MCF 10A (cell line): ENCODE data around the gene GARIN5A. TPM values are rescaled to one million over a fixed set of nuclear protein-coding genes. Genes with fewer than 3 reads are reported as not detected.

Experiments used
- BruUV-seq: library from RNA; stranded (reverse); fragments of 400-500 nt; replicated peaks from 2 replicates; lab custom pipeline; 2021; lab: Mats Ljungman, UMichigan
- CTCF ChIA-PET: fragments of 300-600 bp; sonication (Branson Sonifier 250); formaldehyde crosslinking; extraction: SDS; loops from one replicate; lab custom pipeline; 2021; ENCODE audit warnings: antibody characterized with exemption, inconsistent platforms; lab: Yijun Ruan, JAX
- POLR2A ChIA-PET: fragments of 300-600, 350-650 bp; sonication (Branson Sonifier 250); formaldehyde crosslinking; extraction: SDS; loops from one replicate; lab custom pipeline; 2020; ENCODE audit warnings: antibody characterized with exemption, inconsistent platforms; lab: Yijun Ruan, JAX
- DNase-seq: peaks from one replicate; pipeline ENCODE4 v3.0.0-alpha.2; 2018; ENCODE audit not compliant: unreplicated experiment
- H3K27ac Mint-ChIP-seq: one replicate; pipeline ENCODE4 v1.8.0; 2022; ENCODE audit warnings: mild to moderate bottlenecking, low read depth, mixed read lengths; ENCODE audit not compliant: unreplicated experiment
- H3K27me3 Mint-ChIP-seq: one replicate; pipeline ENCODE4 v1.8.0; 2022; ENCODE audit warnings: mixed read lengths; ENCODE audit not compliant: insufficient read depth, unreplicated experiment
- H3K36me3 Mint-ChIP-seq: one replicate; pipeline ENCODE4 v1.8.0; 2022; ENCODE audit warnings: mild to moderate bottlenecking, moderate library complexity, mixed read lengths; ENCODE audit not compliant: insufficient read depth, unreplicated experiment
- H3K4me1 Mint-ChIP-seq: one replicate; pipeline ENCODE4 v1.8.0; 2022; ENCODE audit warnings: mixed read lengths; ENCODE audit not compliant: insufficient read depth, unreplicated experiment
- H3K4me3 Mint-ChIP-seq: one replicate; pipeline ENCODE4 v1.8.0; 2022; ENCODE audit warnings: mild to moderate bottlenecking, moderate library complexity, mixed read lengths; ENCODE audit not compliant: unreplicated experiment
- H3K9me3 Mint-ChIP-seq: one replicate; pipeline ENCODE4 v1.8.0; 2022; ENCODE audit warnings: mixed read lengths; ENCODE audit not compliant: unreplicated experiment
- CTCF ChIP-seq: fragments of 200-600 bp; IDR thresholded peaks from one replicate; pipeline ENCODE4 v1.8.0; 2022; ENCODE audit warnings: antibody characterized with exemption, mild to moderate bottlenecking; ENCODE audit not compliant: unreplicated experiment
- intact Hi-C: fragments of 100-400 bp; cut with micrococcal nuclease; formaldehyde crosslinking; loops from 2 replicates; pipeline ENCODE4 v1.14.1; 2022
- total RNA-seq: library from RNA; stranded (reverse); gene quantifications from 2 replicates; pipeline ENCODE4 v1.2.3, GENCODE V29; 2022

GARIN5A gene
- total RNA-seq, 1 experiment from 2014 or later = 1.5 TPM

- no peak for DNase-seq
- peaks cover 8% of the 10 kb centered on the region for H3K27me3 Mint-ChIP-seq
- H3K9me3 Mint-ChIP-seq = no peaks in the 10 kb centered on the region
- no peaks in the 10 kb centered on the region for H3K4me1 Mint-ChIP-seq
- no peak overlapping the region for H3K27ac Mint-ChIP-seq
- peaks cover 34% of the 10 kb centered on the region for H3K36me3 Mint-ChIP-seq
- TF ChIP-seq CTCF = no peak
- BruUV-seq = TSS peak; percentile 63
- H3K4me3 Mint-ChIP-seq = no peak overlapping the region
- POLR2A ChIA-PET = no interaction called here
- intact Hi-C loops = no loop called here
- CTCF ChIA-PET = interaction anchor here (0.6 kb wide), 1 partner anchor 117 kb away, joined by 3 read pairs; no protein-coding TSS in a partner anchor
These were observed 6.3 kb upstream of the GARIN5A start for GRCh38 chr19:50482916-50483315.

GRCh38 chr19:50482271-50482855 is 5.7 kb upstream of the GARIN5A start:
- BruUV-seq = no TSS peak
- no peak for DNase-seq
- Mint-ChIP-seq H3K4me3 (no peak overlapping the region), H3K4me1 (peaks cover 4% of the 10 kb centered on the region), H3K9me3 (no peaks in the 10 kb centered on the region), H3K27me3 (peaks cover 3% of the 10 kb centered on the region), H3K36me3 (peaks cover 34% of the 10 kb centered on the region), H3K27ac (no peak overlapping the region)
- TF ChIP-seq CTCF = no peak
- CTCF ChIA-PET = no interaction called here
- POLR2A ChIA-PET = no interaction called here
- intact Hi-C loops = no loop called here

- Mint-ChIP-seq H3K9me3 (no peaks in the 10 kb centered on the region), H3K36me3 (peaks cover 39% of the 10 kb centered on the region), H3K4me1 (peaks cover 7% of the 10 kb centered on the region), H3K27ac (peak overlapping the region; percentile 80), H3K27me3 (no peaks in the 10 kb centered on the region), H3K4me3 (no peak overlapping the region)
- BruUV-seq = no TSS peak
- intact Hi-C loops = no loop called here
- ChIA-PET CTCF (no interaction called here), POLR2A (no interaction called here)
- no peak for DNase-seq
- no peak for TF ChIP-seq CTCF
These were observed 4.9 kb upstream of the GARIN5A start for GRCh38 chr19:50481351-50482149.

DNA sequence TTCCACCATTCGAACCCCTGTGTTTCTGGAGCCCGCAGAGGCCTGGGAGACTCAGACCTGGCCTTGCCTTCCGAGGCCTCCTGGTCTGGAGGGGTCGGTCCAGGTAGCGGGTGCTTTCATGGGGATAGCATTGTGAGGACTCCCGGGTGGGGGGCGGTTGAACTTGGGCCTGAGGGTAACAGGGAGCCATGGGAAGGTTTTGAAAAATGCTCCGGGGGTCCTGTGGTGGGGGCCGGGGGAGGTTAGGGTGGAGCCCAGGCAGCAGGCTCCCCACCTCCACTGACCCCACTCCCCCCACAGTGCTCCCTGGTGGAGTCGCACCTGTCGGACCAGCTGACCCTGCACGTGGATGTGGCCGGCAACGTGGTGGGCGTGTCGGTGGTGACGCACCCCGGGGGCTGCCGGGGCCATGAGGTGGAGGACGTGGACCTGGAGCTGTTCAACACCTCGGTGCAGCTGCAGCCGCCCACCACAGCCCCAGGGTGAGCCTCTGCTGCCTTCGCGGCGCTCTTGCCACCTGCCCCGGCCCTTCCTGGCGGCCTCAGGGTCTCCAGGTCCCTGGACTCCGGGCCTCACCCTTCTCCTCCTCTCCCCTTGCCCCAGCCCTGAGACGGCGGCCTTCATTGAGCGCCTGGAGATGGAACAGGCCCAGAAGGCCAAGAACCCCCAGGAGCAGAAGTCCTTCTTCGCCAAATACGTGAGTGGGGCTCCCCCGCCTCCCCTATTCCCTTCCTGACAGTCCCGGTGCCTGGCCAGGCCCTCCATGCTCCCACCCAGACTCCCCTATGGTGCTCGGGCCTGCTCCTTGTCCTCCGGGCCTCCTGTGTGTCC is 3.8 kb upstream of the GARIN5A start:
- TF ChIP-seq CTCF = no peak
- CTCF ChIA-PET = no interaction called here
- Mint-ChIP-seq H3K4me1 (peaks cover 8% of the 10 kb centered on the region), H3K27ac (peak overlapping the region; percentile 80), H3K27me3 (no peaks in the 10 kb centered on the region), H3K4me3 (no peak overlapping the region), H3K36me3 (peaks cover 46% of the 10 kb centered on the region), H3K9me3 (no peaks in the 10 kb centered on the region)
- BruUV-seq = no TSS peak
- intact Hi-C loops = no loop called here
- no peak for DNase-seq
- POLR2A ChIA-PET = interaction anchor here (1.8 kb wide), 1 partner anchor 31 kb away, joined by 4 read pairs; the partner anchor contains the start of gene JOSD2
